Endometrial microvascular endothelial cells (primary cell): ENCODE results near the gene IGFBP4. TPM values are rescaled to one million over a fixed set of nuclear protein-coding genes. Genes with fewer than 3 reads are reported as not detected.

Source experiments
- in situ Hi-C: cut with HindIII; loops from 2 replicates; pipeline ENCODE4 v1.10.0; 2017; ENCODE audit warnings: low sequenced_read_pairs, low pct_unique_long_range_greater_than_20kb; ENCODE audit errors: inconsistent ontology term
- total RNA-seq: library from RNA; depleted of rRNA; stranded (reverse); fragments of >200 nt; gene quantifications from one replicate; pipeline ENCODE4 v1.2.3, GENCODE V29; 2015; ENCODE audit errors: inconsistent ontology term

The IGFBP4 gene
- total RNA-seq, 1 donor from 2014 or later: 66.7 TPM

DNA sequence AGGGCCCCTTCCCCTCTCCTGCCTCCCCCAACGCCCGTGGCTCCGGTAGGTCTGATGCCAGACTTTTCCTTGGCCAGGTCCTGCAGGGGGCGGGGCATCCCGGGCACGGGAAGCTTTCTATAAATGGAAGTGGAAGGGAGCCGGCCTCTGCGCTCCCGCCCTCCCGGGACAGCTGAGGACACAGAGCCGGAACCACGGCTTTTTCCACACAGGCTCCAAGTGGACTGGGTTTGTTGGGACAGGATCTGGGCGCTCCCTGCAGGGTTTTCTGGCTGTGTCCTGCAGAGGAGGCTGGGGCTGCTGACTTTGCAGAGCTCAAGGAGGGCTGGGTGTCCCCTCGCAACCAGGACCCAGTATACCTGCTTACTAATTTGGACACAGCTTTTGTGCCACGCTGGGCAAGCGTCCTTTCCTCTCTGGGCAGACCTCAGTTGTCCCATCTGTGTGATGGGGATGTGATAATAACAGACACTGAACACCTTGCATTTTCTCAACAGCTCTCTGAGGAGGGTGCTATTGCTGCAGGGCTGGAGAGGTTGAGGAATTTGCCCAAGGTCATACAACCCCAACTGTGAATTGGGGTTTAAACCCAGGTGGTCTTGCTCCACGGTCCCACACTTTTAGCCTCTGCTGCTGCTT lies 56.4 kb downstream of the IGFBP4 start:
- in situ Hi-C loops: loop anchor here (10.0 kb wide), 1 partner anchor 55 kb away; the partner anchor contains the start of gene IGFBP4

DNA sequence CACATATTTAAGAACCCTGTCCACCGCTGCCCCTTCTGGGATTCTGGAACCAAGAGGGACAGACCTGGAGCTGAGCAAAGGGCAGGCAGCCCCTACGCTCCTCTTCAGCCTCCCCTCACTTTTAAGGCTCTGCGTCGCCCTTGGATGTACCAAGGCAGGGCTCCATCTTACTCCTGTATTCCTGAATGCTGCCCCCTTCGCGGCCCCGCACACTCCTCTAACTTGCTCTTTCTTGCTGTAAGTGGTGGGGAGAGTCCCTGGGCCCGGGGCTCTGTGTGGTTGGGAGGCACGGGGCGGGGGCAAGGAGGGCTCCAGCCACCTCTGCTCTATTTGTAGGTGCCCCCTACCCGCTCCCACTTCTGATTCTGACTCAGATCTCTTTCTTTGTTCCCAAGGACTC lies 56.9 kb downstream of the IGFBP4 start:
- in situ Hi-C loops: no loop called here

DNA sequence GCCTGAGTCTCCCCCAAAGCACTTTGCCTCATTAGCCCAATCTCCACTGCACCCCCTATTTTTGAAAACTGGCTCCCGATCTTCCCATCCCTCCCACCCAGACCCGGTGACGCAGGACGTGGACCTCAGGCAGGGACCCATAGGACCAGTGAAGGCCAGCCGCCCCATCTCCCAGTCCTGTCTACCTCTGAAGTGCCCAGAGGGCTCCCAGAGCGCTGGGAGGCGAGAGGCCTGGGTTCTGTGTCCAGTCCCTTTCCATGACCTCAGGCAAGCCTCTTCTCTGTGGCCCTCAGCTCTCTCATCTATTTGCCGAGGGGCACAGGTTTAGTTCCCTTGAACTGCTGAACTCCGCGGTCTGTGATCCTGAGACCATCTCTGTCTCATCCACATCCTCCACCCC lies 57.5 kb downstream of the IGFBP4 start:
- in situ Hi-C loops: no loop called here

GRCh38 chr17:40501499-40501911 lies 58.3 kb downstream of the IGFBP4 start, which contains the start of gene TNS4:
TNS4 (minus strand) TSS chr17:40501623; CDS start chr17:40496425, 5,198 bp downstream.
- in situ Hi-C loops: no loop called here

GRCh38 chr17:40502716-40503115 lies 59.5 kb downstream of the IGFBP4 start:
- in situ Hi-C loops: no loop called here

DNA sequence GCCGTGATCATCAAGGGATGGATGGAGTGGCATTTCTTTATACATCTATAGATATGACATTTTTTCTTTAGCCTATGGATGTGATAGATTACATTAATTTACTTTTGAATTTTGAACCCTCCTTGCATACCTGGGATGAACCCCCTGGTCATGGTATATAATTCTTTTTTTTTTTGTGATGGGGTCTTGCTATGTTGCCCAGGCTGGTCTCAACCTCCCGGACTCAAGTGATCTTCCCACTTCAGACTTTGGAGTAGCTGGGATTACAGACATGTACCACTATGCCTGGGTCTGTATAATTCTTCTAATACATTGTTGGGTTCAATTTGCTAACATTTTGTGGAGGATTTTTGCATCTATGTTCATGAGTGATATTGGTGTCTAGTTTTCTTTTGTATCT lies 59.9 kb downstream of the IGFBP4 start:
- in situ Hi-C loops: no loop called here

GRCh38 chr17:40506786-40507185 lies 63.5 kb downstream of the IGFBP4 start:
- in situ Hi-C loops: no loop called here

Other genes starting within 250 kb of the IGFBP4 start
- gene WIPF2, start 224.1 kb upstream of the IGFBP4 start, total RNA-seq: 7.3 TPM
- gene CDC6, start 155.6 kb upstream of the IGFBP4 start, total RNA-seq: 40.8 TPM
- gene RARA, start 134.3 kb upstream of the IGFBP4 start, total RNA-seq: 32.1 TPM
- not detected for gene GJD3, start 78.7 kb upstream of the IGFBP4 start, total RNA-seq
- gene TOP2A, start 25.6 kb upstream of the IGFBP4 start, total RNA-seq: 113 TPM
- gene TNS4, start 58.2 kb downstream of the IGFBP4 start, total RNA-seq: not detected
- not detected for gene CCR7, start 122.0 kb downstream of the IGFBP4 start, total RNA-seq
- 62.3 TPM for gene SMARCE1, start 204.4 kb downstream of the IGFBP4 start, total RNA-seq
- gene KRT222, start 221.7 kb downstream of the IGFBP4 start, total RNA-seq: not detected